ENCODE data around the gene POLD3.

POLD3 gene

GRCh38 chr11:74677131-74677530 lies 84.7 kb downstream of the POLD3 start:
- ChIA-PET CTCF (interaction anchor here (1.6 to 1.7 kb wide), 2 partner anchors 9 to 49 kb away, joined by 5 to 10 read pairs; no protein-coding TSS in a partner anchor), POLR2A (no interaction called here)
- no peak for TF ChIP-seq CTCF (IDR thresholded peaks at IDR 0.05; ENCODE audit: control extremely low read depth, extremely low read depth, low read depth, missing control alignments)
- DNase-seq (ENCODE audit: extremely low spot score) = no peak

- POLR2A ChIA-PET = no interaction called here
- CTCF ChIA-PET = interaction anchor here (0.7 to 1.7 kb wide), 3 partner anchors 15 to 249 kb away, joined by 3 to 10 read pairs (median 3); no protein-coding TSS in a partner anchor
- no peak for TF ChIP-seq CTCF (IDR thresholded peaks at IDR 0.05; ENCODE audit: control extremely low read depth, extremely low read depth, low read depth, missing control alignments)
- no peak for DNase-seq (ENCODE audit: extremely low spot score)
Observed at GRCh38 chr11:74678041-74678440, 85.7 kb downstream of the POLD3 start.

GRCh38 chr11:74678591-74679512 lies 86.5 kb downstream of the POLD3 start:
- POLR2A ChIA-PET = no interaction called here
- CTCF ChIA-PET = interaction anchor here (1.1 to 1.7 kb wide), 2 partner anchors 14 to 47 kb away, joined by 3 to 10 read pairs; no protein-coding TSS in a partner anchor
- no peak for TF ChIP-seq CTCF (IDR thresholded peaks at IDR 0.05; ENCODE audit: control extremely low read depth, extremely low read depth, low read depth, missing control alignments)
- no peak for DNase-seq (ENCODE audit: extremely low spot score)

GRCh38 chr11:74679513-74679865 lies 87.1 kb downstream of the POLD3 start:
- CTCF ChIA-PET = interaction anchor here (4.2 kb wide), 1 partner anchor 23 kb away, joined by 23 read pairs; no protein-coding TSS in a partner anchor
- POLR2A ChIA-PET = no interaction called here
- no peak for DNase-seq (ENCODE audit: extremely low spot score)
- TF ChIP-seq CTCF (IDR thresholded peaks at IDR 0.05; ENCODE audit: control extremely low read depth, extremely low read depth, low read depth, missing control alignments) = no peak

- CTCF ChIA-PET = interaction anchor here (4.2 kb wide), 1 partner anchor 22 kb away, joined by 23 read pairs; no protein-coding TSS in a partner anchor
- POLR2A ChIA-PET = interaction anchor here (0.6 kb wide), 1 partner anchor 30 kb away, joined by 4 read pairs; no protein-coding TSS in a partner anchor
- no peak for DNase-seq (ENCODE audit: extremely low spot score)
- TF ChIP-seq CTCF (IDR thresholded peaks at IDR 0.05; ENCODE audit: control extremely low read depth, extremely low read depth, low read depth, missing control alignments) = no peak
Observed at GRCh38 chr11:74680035-74680671, 87.8 kb downstream of the POLD3 start.

- ChIA-PET POLR2A (interaction anchor here (0.6 kb wide), 1 partner anchor 29 kb away, joined by 4 read pairs; no protein-coding TSS in a partner anchor), CTCF (interaction anchor here (4.2 kb wide), 1 partner anchor 21 kb away, joined by 23 read pairs; no protein-coding TSS in a partner anchor)
- TF ChIP-seq CTCF (IDR thresholded peaks at IDR 0.05; ENCODE audit: control extremely low read depth, extremely low read depth, low read depth, missing control alignments) = no peak
- DNase-seq (ENCODE audit: extremely low spot score) = no peak
Observed at GRCh38 chr11:74680703-74681531, 88.5 kb downstream of the POLD3 start.
